Measurements from ENCODE around the gene ALK.
"Not testable (repeated sequence)": the region's sequence is repeated elsewhere in the genome, so short reads cannot be mapped to it uniquely, and the experiment has no call there.

ALK gene

GRCh38 chr2:29753671-29754444 is 167.5 kb downstream of the ALK start:
- no peak for DNase-seq

GRCh38 chr2:29751390-29751789 is 170.0 kb downstream of the ALK start:
- DNase-seq = no peak

DNA sequence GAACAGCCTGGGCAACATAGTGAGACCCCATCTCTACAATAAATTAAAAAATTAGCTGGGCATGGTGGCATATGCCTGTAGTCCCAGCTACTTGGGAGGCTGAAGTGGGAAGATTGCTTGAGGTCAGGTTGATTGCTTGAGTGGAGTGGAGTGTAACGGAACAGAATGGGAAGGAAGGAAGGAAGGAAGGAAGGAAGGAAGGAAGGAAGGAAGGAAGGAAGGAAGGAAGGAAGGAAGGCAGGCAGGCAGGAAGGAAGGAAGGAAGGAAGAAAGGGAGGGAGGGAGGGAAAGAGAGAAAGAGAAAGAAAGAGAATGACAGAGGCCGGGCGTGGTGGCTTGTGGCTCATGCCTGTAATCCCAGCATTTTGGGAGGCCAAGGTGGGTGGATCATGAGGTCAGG is 170.9 kb downstream of the ALK start:
- not testable (repeated sequence) for DNase-seq

DNA sequence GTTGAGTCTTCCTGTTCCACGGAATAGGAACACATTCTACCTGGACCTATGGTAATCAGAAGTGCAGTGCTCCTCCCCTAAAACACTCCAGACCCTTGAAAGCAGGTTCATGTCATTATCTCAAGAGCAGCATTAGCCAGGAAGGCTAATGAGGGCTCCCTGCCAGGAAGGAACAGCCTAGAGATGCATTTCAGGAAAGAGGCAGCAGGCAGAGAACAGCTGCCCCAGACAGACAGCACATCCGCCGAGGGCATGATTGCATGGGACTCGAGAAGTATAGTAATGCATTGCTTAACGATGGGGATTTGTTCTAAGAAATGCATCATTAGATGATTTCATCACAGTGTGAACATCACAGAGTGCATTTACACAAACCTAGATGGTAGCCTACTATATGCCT is 171.5 kb downstream of the ALK start:
- DNase-seq = no peak

- DNase-seq = no peak
Measured at GRCh38 chr2:29749041-29749440, 172.3 kb downstream of the ALK start.

DNA sequence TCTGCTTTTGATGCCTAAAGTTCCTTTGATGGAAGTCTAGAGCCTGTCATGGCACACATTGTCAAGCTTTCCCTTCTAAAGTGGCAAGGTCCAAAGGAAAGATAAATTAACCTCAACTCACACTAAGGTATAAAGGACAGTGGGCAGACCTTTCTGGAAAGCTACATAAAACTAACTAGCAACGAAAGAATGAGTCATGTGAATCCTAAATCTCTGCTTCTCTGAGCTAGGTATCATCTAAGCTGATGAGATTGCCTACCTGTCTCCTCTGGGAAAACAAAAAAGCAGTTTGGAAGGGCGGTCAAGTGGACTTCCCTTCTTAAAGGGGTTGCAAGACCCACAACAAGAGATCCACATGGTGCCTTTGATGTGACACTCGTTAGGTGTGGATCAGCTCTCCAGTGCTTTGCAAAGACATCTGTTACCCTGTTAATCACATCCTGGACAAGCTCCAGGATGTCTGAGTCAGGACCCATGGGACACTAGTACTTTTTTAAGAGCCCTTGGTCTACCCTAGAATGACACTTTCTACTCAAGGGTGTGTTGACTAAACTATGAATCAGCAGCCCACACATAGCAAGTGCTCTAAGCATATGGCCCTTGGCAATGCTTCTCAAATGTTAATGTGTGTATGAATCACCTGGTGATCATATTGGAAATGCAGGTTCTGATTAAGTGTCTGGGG is 173.5 kb downstream of the ALK start:
- DNase-seq = no peak

DNA sequence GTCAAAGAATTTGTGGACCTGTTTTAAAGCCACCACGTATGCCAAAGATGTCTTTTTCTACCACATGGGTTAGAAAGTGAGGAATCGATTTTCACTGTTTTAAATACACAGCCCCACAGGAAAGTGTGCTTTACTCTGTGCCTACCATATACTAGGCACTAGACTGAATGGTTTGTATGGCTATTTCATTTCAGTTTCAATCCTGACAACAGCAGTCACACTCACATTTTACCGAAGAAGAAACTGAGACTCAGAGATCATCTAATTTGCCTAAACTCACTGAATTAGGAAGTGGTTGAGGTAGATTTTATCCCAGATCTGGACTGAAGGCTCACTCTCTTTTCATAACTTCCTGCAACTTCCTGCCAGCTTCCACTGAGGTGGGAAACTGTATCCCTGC is 176.4 kb downstream of the ALK start:
- DNase-seq = no peak

DNA sequence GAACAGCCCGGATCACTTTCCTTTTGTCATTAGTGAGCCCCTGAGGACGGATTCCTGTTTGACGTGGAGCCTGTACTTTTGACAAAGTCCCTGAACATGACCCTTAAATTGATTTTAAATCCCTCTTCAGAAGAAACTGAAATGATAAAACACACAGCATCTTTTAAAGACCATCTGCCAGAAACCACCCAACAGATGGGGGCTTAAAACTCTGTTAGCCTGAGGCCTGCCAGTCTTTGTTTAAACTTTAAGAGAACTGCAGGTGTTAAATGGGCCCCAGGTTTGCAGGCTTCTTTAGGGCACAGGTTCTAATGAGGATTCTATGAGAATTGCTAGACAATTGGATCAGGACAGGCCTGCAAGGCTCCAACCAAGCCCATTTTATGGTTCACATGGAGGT is 177.9 kb downstream of the ALK start:
- DNase-seq = no peak

DNA sequence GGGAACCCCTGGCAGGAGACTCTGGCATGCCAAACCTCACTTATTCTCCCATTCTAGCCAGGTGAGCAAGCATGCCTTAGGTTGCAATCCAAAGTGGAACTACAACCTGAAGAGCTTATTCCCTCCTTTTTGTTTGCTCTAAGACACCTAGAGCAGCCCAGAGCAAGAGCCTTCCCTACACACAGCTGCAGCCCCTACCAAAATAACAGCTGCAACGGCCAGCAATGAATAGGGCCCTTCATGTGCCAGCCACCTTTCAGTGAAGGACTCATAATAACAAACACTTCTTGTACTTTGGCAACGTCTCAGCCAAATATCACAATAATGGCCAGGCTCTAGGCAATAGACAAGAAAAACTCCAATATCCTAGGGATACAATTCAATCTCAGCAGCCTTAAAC is 178.7 kb downstream of the ALK start:
- DNase-seq = no peak

DNA sequence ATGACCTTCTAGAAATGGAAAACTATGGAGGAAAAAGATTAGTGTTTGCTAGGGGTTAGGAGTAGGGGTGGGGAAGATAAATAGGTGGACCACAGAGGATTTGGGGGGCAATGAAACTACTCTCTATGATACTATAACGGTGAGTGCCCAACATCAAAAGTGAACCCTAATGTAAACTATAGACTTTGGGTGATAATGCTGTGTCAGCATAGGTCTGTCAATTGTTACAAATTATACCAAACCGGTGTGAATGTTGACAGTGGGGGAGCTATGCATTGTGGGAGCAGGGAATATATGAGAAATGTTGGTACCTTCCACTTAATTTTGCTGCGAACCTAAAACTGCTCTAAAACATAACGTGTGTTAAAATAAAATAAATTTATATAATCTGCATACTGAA is 180.3 kb downstream of the ALK start:
- DNase-seq = no peak

GRCh38 chr2:29733965-29734364 is 187.4 kb downstream of the ALK start:
- no peak for DNase-seq

- DNase-seq = no peak
Measured at GRCh38 chr2:29733213-29733612, 188.2 kb downstream of the ALK start.

DNA sequence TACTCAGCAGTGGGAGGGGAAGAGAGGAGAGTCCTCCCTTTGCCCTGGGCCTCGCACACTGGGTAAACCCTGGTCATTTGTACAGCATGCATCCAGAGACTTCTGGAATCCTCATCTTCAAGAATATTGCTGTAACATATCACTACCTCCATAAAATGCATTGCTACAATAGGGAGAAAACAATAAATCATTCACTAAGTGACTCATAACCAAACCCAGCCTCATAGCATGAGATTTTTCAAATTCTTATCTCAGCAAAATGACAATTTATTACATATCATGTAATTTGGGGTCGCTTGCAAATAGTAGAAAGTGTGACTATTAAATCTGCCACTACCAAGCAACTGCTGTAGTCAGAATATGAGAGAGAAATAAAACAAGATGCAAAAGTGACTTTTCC is 189.4 kb downstream of the ALK start:
- DNase-seq = no peak

GRCh38 chr2:29729932-29730331 is 191.5 kb downstream of the ALK start:
- no peak for DNase-seq

- no peak for DNase-seq
Measured at GRCh38 chr2:29729401-29729800, 192.0 kb downstream of the ALK start.

DNA sequence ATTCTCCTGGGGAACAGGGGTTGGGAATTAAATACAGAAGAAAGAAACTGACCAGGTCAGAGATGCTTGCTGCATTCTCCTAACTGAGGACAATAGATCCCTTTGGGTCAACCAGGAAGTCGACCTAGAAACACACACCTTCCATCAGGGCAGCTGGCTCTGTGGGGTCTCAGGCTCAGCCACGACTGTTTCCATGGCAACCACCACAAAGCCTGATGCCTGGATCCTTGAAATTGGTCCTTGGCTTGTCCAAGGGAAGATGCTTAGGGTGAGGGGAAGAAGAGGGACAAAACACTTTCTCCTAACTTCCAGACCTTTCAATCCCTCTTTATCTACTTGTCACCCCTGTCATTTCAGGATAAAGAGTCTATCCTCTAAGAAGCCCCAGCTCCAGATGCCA is 194.4 kb downstream of the ALK start:
- no peak for DNase-seq

- no peak for DNase-seq
Measured at GRCh38 chr2:29725610-29726009, 195.8 kb downstream of the ALK start.

GRCh38 chr2:29724282-29724681 is 197.1 kb downstream of the ALK start:
- DNase-seq = no peak

DNA sequence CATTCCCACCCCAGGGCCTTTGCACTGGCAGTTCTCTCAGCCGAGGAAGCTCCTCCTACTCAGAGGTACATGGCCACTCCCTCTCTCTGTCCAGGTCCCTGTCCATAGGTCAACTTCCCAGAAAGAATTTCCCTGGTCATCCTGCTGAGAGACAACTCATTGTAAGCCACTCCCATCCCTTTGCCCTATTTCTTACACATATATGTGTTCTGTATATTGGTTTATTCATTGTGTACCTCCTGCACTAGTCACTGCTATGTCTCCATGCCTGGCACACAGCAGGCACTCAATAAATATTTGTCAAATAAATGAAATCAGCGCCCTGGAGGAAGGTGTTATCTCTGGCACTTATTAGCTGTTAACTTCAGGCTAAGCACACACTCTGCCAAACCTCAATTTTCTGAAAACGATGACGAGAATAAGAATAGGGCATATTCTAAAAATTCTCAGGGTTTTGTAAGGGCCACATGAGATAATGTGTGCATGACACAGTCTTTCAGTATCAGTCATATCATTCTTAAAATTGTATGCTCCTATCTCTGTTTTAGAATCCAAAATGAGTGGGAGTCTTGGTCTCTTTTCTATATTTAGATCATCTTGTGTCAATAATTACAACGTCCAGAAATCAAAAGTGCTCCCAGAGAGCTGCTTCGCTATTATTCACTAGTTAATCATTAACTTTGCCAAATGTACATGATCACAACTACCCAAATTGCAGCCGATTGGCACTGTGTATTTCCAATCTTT is 198.0 kb downstream of the ALK start:
- no peak for DNase-seq

- no peak for DNase-seq
Measured at GRCh38 chr2:29719639-29720038, 201.7 kb downstream of the ALK start.

GRCh38 chr2:29718076-29718686 is 203.2 kb downstream of the ALK start:
- no peak for DNase-seq

GRCh38 chr2:29715655-29716054 is 205.7 kb downstream of the ALK start:
- DNase-seq = no peak

- DNase-seq = no peak
Measured at GRCh38 chr2:29714333-29714732, 207.1 kb downstream of the ALK start.
